Panc1 (cell line): ENCODE data around the gene CNRIP1. TPM values are rescaled to one million over a fixed set of nuclear protein-coding genes. Genes with fewer than 3 reads are reported as not detected.
A peak's percentile ranks its signal among the peaks of the same experiment; 100 is the strongest.

Experiments
- ATAC-seq: fragments of 200-7000 bp; cut with Tn5 transposase; 2 replicates; pipeline ENCODE4 v1.9.1; 2020; ENCODE audit warnings: mild to moderate bottlenecking, moderate library complexity
- BruUV-seq: library from RNA; stranded (reverse); fragments of 400-500 nt; replicated peaks from 2 replicates; lab custom pipeline; 2021; lab: Mats Ljungman, UMichigan
- CTCF ChIA-PET: fragments of 300-600 bp; sonication (Branson Sonifier 250); formaldehyde crosslinking; loops from one replicate; lab custom pipeline; 2022; ENCODE audit warnings: antibody characterized with exemption; lab: Charles Lee
- POLR2A ChIA-PET: fragments of 300-600 bp; sonication (Branson Sonifier 250); formaldehyde crosslinking; loops from one replicate; lab custom pipeline; 2022; ENCODE audit warnings: antibody characterized with exemption; lab: Charles Lee
- DNase-seq: peaks from one replicate; pipeline ENCODE4 v3.0.0-alpha.2; 2010; ENCODE audit warnings: low read depth, low spot score
- H3K27ac ChIP-seq: 2 replicates; pipeline ENCODE4 v1.5.1; 2011; ENCODE audit warnings: mild to moderate bottlenecking, low read length, inconsistent platforms
- H3K27me3 ChIP-seq: fragments of 200-500 bp; sonication (Bioruptor generic); 2 replicates; pipeline ENCODE4 v1.6.0; 2014; ENCODE audit warnings: low read length, inconsistent platforms; ENCODE audit not compliant: control insufficient read depth, insufficient read depth
- H3K36me3 ChIP-seq: fragments of 200-500 bp; sonication (Bioruptor generic); 2 replicates; pipeline ENCODE4 v1.5.1; 2014; ENCODE audit warnings: inconsistent platforms, mild to moderate bottlenecking, low read length, moderate library complexity; ENCODE audit not compliant: control insufficient read depth, insufficient read depth
- H3K4me1 ChIP-seq: 2 replicates; pipeline ENCODE4 v1.5.1; 2011; ENCODE audit warnings: inconsistent platforms, mild to moderate bottlenecking, low read length, moderate library complexity; ENCODE audit not compliant: control insufficient read depth, insufficient read depth
- H3K4me3 ChIP-seq, 2 experiments: 2 replicates each; pipeline ENCODE4 v1.5.1; 2011 to 2012; ENCODE audit warnings: low read depth in 2 of 2, low read length in 2 of 2, mild to moderate bottlenecking in 2 of 2, inconsistent platforms in 1 of 2, moderate library complexity in 1 of 2
- H3K9me3 ChIP-seq: fragments of 200-500 bp; sonication (Bioruptor generic); 2 replicates; pipeline ENCODE4 v1.5.1; 2014; ENCODE audit warnings: low read depth, mild to moderate bottlenecking, inconsistent platforms, low read length, moderate library complexity; ENCODE audit not compliant: control insufficient read depth, insufficient read depth
- POLR2AphosphoS5 ChIP-seq: IDR thresholded peaks from 2 replicates; pipeline ENCODE4 v1.6.1; 2012; ENCODE audit warnings: mild to moderate bottlenecking, low read depth, low read length, moderate library complexity
- SIN3A ChIP-seq: IDR thresholded peaks from 2 replicates; pipeline ENCODE4 v1.6.1; 2012; ENCODE audit warnings: low read depth, mild to moderate bottlenecking, low read length, moderate library complexity, borderline replicate concordance; ENCODE audit not compliant: insufficient read depth
- TCF7L2 ChIP-seq: IDR thresholded peaks from 2 replicates; pipeline ENCODE4 v1.6.1; 2011; ENCODE audit warnings: mild to moderate bottlenecking, low read depth, low read length, inconsistent platforms
- in situ Hi-C: cut with HindIII; loops from 2 replicates; pipeline ENCODE4 v1.10.0; 2016; ENCODE audit warnings: low sequenced_read_pairs, low pct_unique_long_range_greater_than_20kb
- intact Hi-C: fragments of 100-400 bp; cut with micrococcal nuclease; formaldehyde crosslinking; loops from one replicate; pipeline ENCODE4 v1.10.0; 2022; ENCODE audit not compliant: unreplicated experiment
- total RNA-seq: library from RNA; stranded (reverse); gene quantifications from one replicate; pipeline ENCODE4 v1.2.1, GENCODE V29; 2021; ENCODE audit not compliant: unreplicated experiment
- TF ChIP-seq, protein P1 (sequence below), 2 experiments: IDR thresholded peaks; 2 replicates each; pipeline ENCODE4 v1.6.1; 2011 to 2012; ENCODE audit warnings: low read depth in 2 of 2, control low read depth in 1 of 2, low read length in 1 of 2, mild to moderate bottlenecking in 1 of 2, moderate library complexity in 1 of 2; ENCODE audit not compliant: insufficient read depth in 1 of 2
- TF ChIP-seq, protein P2 (sequence below): fragments of 450-650 bp; IDR thresholded peaks from 2 replicates; pipeline ENCODE4 v1.5.1; 2017; ENCODE audit warnings: mild to moderate bottlenecking

Gene CNRIP1
- total RNA-seq, 1 experiment from 2014 or later: not detected

DNA sequence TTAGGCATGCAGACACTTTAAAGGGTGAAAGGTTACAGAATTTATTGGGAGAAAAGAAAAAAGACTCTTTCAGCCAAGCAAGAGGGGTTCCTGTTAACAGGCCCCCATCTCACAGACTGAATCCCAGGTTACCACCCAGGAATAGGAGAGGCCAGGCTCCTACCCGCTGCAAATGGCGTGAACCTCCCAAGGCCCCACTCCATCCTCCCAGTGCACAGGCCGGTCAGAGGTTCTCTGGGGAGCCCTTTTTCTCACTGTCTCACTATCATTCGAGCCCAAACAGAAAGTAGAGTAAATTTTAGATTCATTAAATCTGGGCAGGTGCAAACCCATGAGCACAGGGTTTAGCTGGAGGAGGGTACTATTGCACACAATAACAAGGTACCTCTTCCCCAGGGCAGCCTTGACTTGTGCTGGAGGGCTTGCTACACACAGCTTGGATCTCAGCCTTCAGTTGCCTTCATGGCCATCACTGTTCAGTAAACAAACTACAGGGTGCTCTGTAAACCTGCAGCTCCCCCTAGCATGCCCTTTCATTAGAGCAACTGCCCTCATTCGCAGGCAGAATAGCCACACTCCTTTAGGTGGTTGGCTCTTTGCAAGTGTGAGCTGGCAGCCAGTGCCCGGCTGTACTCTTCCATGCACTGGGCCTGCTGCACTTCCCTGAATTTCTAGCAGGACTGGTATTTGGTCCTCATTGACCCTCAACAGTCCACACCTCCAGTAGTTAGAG, 38.0 kb upstream of the CNRIP1 start:
- Histone ChIP-seq H3K9me3 (no peaks in the 10 kb centered on the region), H3K36me3 (no peaks in the 10 kb centered on the region), H3K4me3 (no peak overlapping the region), H3K27me3 (no peaks in the 10 kb centered on the region; the same call in 1 of the 2 replicates), H3K4me1 (no peaks in the 10 kb centered on the region), H3K27ac (no peak overlapping the region)
- CTCF ChIA-PET: interaction anchor here (1.1 kb wide), 1 partner anchor 84 kb away, joined by 3 read pairs; no protein-coding TSS in a partner anchor
- intact Hi-C loops: no loop called here
- in situ Hi-C loops: no loop called here
- no peak for DNase-seq
- no TSS peak for BruUV-seq
- POLR2A ChIA-PET: no interaction called here
- TF ChIP-seq, protein P1, sequence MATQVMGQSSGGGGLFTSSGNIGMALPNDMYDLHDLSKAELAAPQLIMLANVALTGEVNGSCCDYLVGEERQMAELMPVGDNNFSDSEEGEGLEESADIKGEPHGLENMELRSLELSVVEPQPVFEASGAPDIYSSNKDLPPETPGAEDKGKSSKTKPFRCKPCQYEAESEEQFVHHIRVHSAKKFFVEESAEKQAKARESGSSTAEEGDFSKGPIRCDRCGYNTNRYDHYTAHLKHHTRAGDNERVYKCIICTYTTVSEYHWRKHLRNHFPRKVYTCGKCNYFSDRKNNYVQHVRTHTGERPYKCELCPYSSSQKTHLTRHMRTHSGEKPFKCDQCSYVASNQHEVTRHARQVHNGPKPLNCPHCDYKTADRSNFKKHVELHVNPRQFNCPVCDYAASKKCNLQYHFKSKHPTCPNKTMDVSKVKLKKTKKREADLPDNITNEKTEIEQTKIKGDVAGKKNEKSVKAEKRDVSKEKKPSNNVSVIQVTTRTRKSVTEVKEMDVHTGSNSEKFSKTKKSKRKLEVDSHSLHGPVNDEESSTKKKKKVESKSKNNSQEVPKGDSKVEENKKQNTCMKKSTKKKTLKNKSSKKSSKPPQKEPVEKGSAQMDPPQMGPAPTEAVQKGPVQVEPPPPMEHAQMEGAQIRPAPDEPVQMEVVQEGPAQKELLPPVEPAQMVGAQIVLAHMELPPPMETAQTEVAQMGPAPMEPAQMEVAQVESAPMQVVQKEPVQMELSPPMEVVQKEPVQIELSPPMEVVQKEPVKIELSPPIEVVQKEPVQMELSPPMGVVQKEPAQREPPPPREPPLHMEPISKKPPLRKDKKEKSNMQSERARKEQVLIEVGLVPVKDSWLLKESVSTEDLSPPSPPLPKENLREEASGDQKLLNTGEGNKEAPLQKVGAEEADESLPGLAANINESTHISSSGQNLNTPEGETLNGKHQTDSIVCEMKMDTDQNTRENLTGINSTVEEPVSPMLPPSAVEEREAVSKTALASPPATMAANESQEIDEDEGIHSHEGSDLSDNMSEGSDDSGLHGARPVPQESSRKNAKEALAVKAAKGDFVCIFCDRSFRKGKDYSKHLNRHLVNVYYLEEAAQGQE (IDR thresholded peaks at IDR 0.05; ENCODE audit: insufficient read depth in 1 of 2, low read depth in 2 of 2, low read length in 1 of 2): no peak
- TF ChIP-seq, protein P2, sequence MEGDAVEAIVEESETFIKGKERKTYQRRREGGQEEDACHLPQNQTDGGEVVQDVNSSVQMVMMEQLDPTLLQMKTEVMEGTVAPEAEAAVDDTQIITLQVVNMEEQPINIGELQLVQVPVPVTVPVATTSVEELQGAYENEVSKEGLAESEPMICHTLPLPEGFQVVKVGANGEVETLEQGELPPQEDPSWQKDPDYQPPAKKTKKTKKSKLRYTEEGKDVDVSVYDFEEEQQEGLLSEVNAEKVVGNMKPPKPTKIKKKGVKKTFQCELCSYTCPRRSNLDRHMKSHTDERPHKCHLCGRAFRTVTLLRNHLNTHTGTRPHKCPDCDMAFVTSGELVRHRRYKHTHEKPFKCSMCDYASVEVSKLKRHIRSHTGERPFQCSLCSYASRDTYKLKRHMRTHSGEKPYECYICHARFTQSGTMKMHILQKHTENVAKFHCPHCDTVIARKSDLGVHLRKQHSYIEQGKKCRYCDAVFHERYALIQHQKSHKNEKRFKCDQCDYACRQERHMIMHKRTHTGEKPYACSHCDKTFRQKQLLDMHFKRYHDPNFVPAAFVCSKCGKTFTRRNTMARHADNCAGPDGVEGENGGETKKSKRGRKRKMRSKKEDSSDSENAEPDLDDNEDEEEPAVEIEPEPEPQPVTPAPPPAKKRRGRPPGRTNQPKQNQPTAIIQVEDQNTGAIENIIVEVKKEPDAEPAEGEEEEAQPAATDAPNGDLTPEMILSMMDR: peak; percentile 52
- ATAC-seq: peak; percentile 80

DNA sequence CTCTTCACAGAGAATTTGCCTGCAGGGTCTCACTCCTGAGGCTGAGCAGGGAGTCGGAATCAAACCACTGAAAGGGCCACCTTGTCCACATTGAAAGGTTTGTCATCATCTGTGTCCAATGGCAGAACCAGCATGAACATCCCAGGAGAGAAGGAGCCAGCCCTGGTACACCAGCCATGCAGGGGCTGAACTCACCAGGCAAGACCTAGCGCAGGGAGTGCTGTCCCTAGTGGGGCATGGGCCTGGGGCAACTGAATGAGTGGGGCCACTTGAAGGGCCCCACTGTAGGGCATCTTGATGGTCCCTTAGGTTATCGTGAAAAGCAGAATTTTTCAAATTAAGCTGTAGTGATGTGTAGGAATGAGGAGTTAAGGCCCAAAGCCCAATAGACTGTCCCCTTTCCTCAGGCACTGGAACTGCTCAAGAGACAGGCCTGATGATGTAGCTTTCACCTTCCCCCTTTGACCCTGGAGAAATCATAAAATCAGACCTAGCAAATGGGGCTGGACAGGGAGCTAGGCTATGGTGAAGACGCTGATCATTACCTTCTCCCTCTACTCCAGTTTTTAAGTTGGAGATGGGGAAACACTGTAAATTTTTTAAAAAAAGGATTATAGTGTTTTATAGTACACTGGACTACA, 37.0 kb upstream of the CNRIP1 start:
- Histone ChIP-seq H3K27ac (no peak overlapping the region), H3K36me3 (no peaks in the 10 kb centered on the region), H3K9me3 (no peaks in the 10 kb centered on the region), H3K4me1 (no peaks in the 10 kb centered on the region), H3K27me3 (no peaks in the 10 kb centered on the region; the same call in 1 of the 2 replicates), H3K4me3 (no peak overlapping the region)
- BruUV-seq: no TSS peak
- TF ChIP-seq, protein P1 (IDR thresholded peaks at IDR 0.05; ENCODE audit: insufficient read depth in 1 of 2, low read depth in 2 of 2, low read length in 1 of 2): no peak
- TF ChIP-seq SIN3A (no peak), TCF7L2 (no peak), POLR2AphosphoS5 (no peak)
- TF ChIP-seq, protein P2: no peak
- ChIA-PET CTCF (no interaction called here), POLR2A (no interaction called here)
- intact Hi-C loops: no loop called here
- in situ Hi-C loops: no loop called here
- DNase-seq (no peak), ATAC-seq (no peak)
